ENCODE data around the gene MAMDC2. TPM values are rescaled to one million over a fixed set of nuclear protein-coding genes. Genes with fewer than 3 reads are reported as not detected.

Gene MAMDC2
- total RNA-seq, 4 donors from 2014 or later: 4.9 to 9.9 (median 8.7) TPM

DNA sequence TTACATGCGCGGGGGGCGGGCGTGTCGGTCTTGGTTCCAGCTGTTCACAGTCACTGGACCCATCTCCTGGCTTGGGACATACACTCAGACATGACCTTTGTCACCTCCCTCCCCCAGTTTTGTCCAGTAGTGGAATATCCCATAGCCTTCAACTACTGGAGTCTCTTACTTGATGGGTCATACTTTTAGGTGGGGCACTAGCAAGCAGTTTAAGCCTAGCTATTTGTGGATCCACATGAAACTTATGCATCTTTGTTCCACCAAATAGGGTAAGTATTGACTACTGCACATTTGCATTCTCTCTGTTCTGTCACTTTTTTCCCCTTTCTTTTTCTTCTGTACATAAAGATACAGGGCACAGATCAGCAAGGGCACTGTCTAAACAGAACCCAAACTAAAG lies 15.4 kb upstream of the MAMDC2 start:
- TF ChIP-seq CTCF (IDR thresholded peaks at IDR 0.05 in 4 of 5, conservative IDR thresholded peaks at IDR 0.05 in 1 of 5) (no peak), POLR2A (IDR thresholded peaks at IDR 0.05) (no peak)
- Histone ChIP-seq H3K36me3 (no peaks in the 10 kb centered on the region), H3K9me3 (no peaks in the 10 kb centered on the region), H3K4me1 (no peaks in the 10 kb centered on the region), H3K27ac (no peak overlapping the region), H3K27me3 (no peaks in the 10 kb centered on the region), H3K4me3 (no peak overlapping the region)
- DNase-seq (no peak), ATAC-seq (no peak)
- intact Hi-C loops (cut with DNase I; ENCODE audit: low total_unique reads): no loop called here
- in situ Hi-C loops (cut with MboI; ENCODE audit: low sequenced_read_pairs in 4 of 4): no loop called here

DNA sequence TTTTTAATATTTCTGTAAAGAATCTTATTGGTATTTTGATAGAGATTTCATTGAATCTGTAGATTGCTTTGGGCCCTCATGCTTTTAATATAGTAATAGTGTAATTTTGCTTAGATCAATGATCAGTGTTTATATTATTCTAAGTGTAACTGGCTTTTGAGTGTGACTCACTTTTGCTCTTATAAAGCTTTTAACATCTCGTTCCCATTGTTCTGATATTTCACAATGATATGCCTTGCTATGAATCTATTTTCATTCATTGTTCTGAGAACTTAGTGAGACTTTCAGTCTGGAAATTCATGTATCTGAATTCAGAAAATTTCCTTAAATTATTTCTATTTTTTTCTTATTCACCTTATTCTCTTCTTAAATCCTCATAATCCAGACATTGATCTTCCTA lies 13.5 kb upstream of the MAMDC2 start:
- Histone ChIP-seq H3K27ac (no peak overlapping the region), H3K36me3 (no peaks in the 10 kb centered on the region), H3K27me3 (no peaks in the 10 kb centered on the region), H3K4me3 (no peak overlapping the region), H3K9me3 (no peaks in the 10 kb centered on the region), H3K4me1 (no peaks in the 10 kb centered on the region)
- in situ Hi-C loops (cut with MboI; ENCODE audit: low sequenced_read_pairs in 4 of 4) (no loop called here), intact Hi-C loops (cut with DNase I; ENCODE audit: low total_unique reads) (no loop called here)
- ATAC-seq (no peak), DNase-seq (no peak)
- TF ChIP-seq CTCF (IDR thresholded peaks at IDR 0.05 in 4 of 5, conservative IDR thresholded peaks at IDR 0.05 in 1 of 5): no peak

DNA sequence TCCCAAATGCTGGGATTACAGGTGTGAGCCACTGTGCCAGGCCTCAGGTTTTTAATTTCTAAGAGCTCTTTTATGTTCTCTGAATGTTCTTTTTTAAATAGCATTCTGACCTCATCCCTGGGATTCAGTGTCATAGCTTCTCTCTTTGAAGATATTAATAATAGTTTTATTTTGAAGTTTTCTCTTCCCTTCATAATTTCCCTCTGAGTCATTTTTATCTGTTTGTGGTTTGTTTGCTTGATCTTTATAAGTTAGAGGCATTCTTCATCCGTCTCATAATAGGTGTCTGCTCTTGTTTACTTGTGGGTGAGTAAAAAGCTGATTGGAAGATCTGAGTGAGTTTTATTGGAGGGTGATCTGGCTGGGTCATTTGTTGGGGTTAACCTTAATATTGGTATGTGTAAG lies 12.5 kb upstream of the MAMDC2 start:
- no peaks in the 10 kb centered on the region for H3K4me1 ChIP-seq
- H3K27ac ChIP-seq: no peak overlapping the region
- no peaks in the 10 kb centered on the region for H3K36me3 ChIP-seq
- intact Hi-C loops (cut with DNase I; ENCODE audit: low total_unique reads) (no loop called here), in situ Hi-C loops (cut with MboI; ENCODE audit: low sequenced_read_pairs in 4 of 4) (no loop called here)
- ATAC-seq (no peak), DNase-seq (no peak)
- TF ChIP-seq CTCF (IDR thresholded peaks at IDR 0.05 in 4 of 5, conservative IDR thresholded peaks at IDR 0.05 in 1 of 5): no peak
- TF ChIP-seq POLR2A (IDR thresholded peaks at IDR 0.05): no peak
- no peaks in the 10 kb centered on the region for H3K27me3 ChIP-seq
- no peak overlapping the region for H3K4me3 ChIP-seq
- no peaks in the 10 kb centered on the region for H3K9me3 ChIP-seq

- Histone ChIP-seq H3K9me3 (no peaks in the 10 kb centered on the region), H3K27me3 (no peaks in the 10 kb centered on the region), H3K36me3 (no peaks in the 10 kb centered on the region), H3K27ac (no peak overlapping the region), H3K4me1 (peaks cover 0 to 3% of the 10 kb centered on the region in 2 donors), H3K4me3 (no peak overlapping the region)
- in situ Hi-C loops (cut with MboI; ENCODE audit: low sequenced_read_pairs in 4 of 4) (no loop called here), intact Hi-C loops (cut with DNase I; ENCODE audit: low total_unique reads) (no loop called here)
- no peak for ATAC-seq
- no peak for DNase-seq
- TF ChIP-seq POLR2A (IDR thresholded peaks at IDR 0.05) (no peak), CTCF (IDR thresholded peaks at IDR 0.05 in 4 of 5, conservative IDR thresholded peaks at IDR 0.05 in 1 of 5) (no peak)
Observed at GRCh38 chr9:70034271-70034711, 9.4 kb upstream of the MAMDC2 start.

GRCh38 chr9:70035691-70036090 lies 8.0 kb upstream of the MAMDC2 start:
- no peaks in the 10 kb centered on the region for H3K36me3 ChIP-seq

More at GRCh38 chr9:70035691-70036090, 8.0 kb upstream of the MAMDC2 start:
- DNase-seq (no peak), ATAC-seq (no peak)
- Histone ChIP-seq H3K27me3 (no peaks in the 10 kb centered on the region), H3K4me3 (no peak overlapping the region), H3K27ac (no peak overlapping the region), H3K4me1 (peaks cover 0 to 3% of the 10 kb centered on the region in 2 donors), H3K9me3 (no peaks in the 10 kb centered on the region)
- intact Hi-C loops (cut with DNase I; ENCODE audit: low total_unique reads): no loop called here
- in situ Hi-C loops (cut with MboI; ENCODE audit: low sequenced_read_pairs in 4 of 4): no loop called here
- TF ChIP-seq POLR2A (IDR thresholded peaks at IDR 0.05): no peak
- TF ChIP-seq CTCF (IDR thresholded peaks at IDR 0.05 in 4 of 5, conservative IDR thresholded peaks at IDR 0.05 in 1 of 5): no peak

Measured in gastrocnemius medialis (tissue), 4 donors.